ENCODE results near the gene PCDH12. TPM values are rescaled to one million over a fixed set of nuclear protein-coding genes. Genes with fewer than 3 reads are reported as not detected.

The PCDH12 gene
- total RNA-seq, 4 donors from 2014 or later: 1.3 to 43.6 (median 3.6) TPM

- intact Hi-C loops (cut with DNase I; ENCODE audit: low total_unique reads): no loop called here
- peak; percentile 86 for DNase-seq
- no peaks in the 10 kb centered on the region for H3K4me1 ChIP-seq
Measured at GRCh38 chr5:141960449-141961323, 2.7 kb upstream of the PCDH12 start.

GRCh38 chr5:141960018-141960417 lies 2.0 kb upstream of the PCDH12 start:
- H3K27me3 ChIP-seq: no peaks in the 10 kb centered on the region
- H3K27ac ChIP-seq: no peak overlapping the region
- no peaks in the 10 kb centered on the region for H3K36me3 ChIP-seq
- H3K4me1 ChIP-seq: no peaks in the 10 kb centered on the region
- no peak overlapping the region for H3K4me3 ChIP-seq
- no peaks in the 10 kb centered on the region for H3K9me3 ChIP-seq
- DNase-seq: no peak
- intact Hi-C loops (cut with DNase I; ENCODE audit: low total_unique reads): no loop called here
- TF ChIP-seq POLR2A (IDR thresholded peaks at IDR 0.05) (no peak), CTCF (IDR thresholded peaks at IDR 0.05) (no peak)

More at GRCh38 chr5:141960449-141961323, 2.7 kb upstream of the PCDH12 start:
- no peak overlapping the region for H3K4me3 ChIP-seq
- H3K9me3 ChIP-seq: no peaks in the 10 kb centered on the region
- peak overlapping the region in 1 of 2 donors; percentile 49 for H3K27ac ChIP-seq
- no peaks in the 10 kb centered on the region for H3K36me3 ChIP-seq
- no peaks in the 10 kb centered on the region for H3K27me3 ChIP-seq
- TF ChIP-seq CTCF (IDR thresholded peaks at IDR 0.05) (peak; percentile 82 to 87 (median 85)), POLR2A (IDR thresholded peaks at IDR 0.05) (no peak)

- Histone ChIP-seq H3K27ac (peak overlapping the region in 1 of 2 donors; percentile 43), H3K9me3 (no peaks in the 10 kb centered on the region), H3K4me1 (no peaks in the 10 kb centered on the region), H3K36me3 (no peaks in the 10 kb centered on the region), H3K4me3 (no peak overlapping the region), H3K27me3 (no peaks in the 10 kb centered on the region)
- intact Hi-C loops (cut with DNase I; ENCODE audit: low total_unique reads): loop anchor here (5.0 to 10.0 kb wide), 2 partner anchors 84 to 266 kb away; partner anchors contain the start of gene PCDH1
- DNase-seq: no peak
- TF ChIP-seq POLR2A (IDR thresholded peaks at IDR 0.05) (no peak), CTCF (IDR thresholded peaks at IDR 0.05) (no peak)
Measured at GRCh38 chr5:141958546-141959172, 657 bp upstream of the PCDH12 start.

GRCh38 chr5:141957367-141957996 lies 520 bp downstream of the PCDH12 start:
- no peaks in the 10 kb centered on the region for H3K36me3 ChIP-seq
- H3K4me3 ChIP-seq: no peak overlapping the region
- H3K4me1 ChIP-seq: no peaks in the 10 kb centered on the region
- no peak for TF ChIP-seq CTCF (IDR thresholded peaks at IDR 0.05)
- TF ChIP-seq POLR2A (IDR thresholded peaks at IDR 0.05): no peak
- no peaks in the 10 kb centered on the region for H3K27me3 ChIP-seq
- intact Hi-C loops (cut with DNase I; ENCODE audit: low total_unique reads): loop anchor here (5.0 to 10.0 kb wide), 2 partner anchors 83 to 265 kb away; partner anchors contain the start of gene PCDH1
- no peak overlapping the region for H3K27ac ChIP-seq
- H3K9me3 ChIP-seq: no peaks in the 10 kb centered on the region
- DNase-seq: no peak
